CMK (cell line): ENCODE results near the gene ITGA5.

Experiments
- DNase-seq: peaks from one replicate; pipeline ENCODE4 v3.0.0-alpha.2; 2010; ENCODE audit warnings: low read depth

Gene ITGA5

DNA sequence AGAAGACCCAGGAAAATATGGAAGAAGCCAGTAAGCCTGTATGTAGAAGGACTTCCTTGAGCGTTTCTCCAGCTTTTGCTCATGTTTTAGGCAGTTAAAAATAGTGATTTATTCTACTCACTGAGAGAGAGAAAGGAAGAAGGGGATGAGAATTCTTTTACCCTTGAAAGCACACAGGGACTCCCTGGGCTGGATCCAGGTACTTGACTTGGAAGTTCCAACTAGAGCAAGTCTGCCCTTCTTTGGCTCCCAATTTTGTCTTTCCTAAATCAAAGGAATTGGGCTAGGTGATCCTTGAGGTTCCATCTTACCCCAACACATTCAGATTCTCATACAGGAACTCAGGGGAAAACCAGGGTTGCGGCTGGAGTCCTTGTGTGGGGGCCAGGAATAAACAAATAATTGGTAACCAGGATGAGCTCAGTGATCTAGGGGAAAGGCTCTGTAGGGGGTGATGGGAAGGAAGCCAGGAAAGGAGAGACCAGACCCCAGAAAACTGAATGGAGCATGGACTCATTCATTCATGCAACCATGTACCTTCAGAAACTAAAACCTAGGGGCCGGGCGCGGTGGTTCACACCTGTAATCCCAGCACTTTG is 11.5 kb upstream of the ITGA5 start:
- no peak for DNase-seq

DNA sequence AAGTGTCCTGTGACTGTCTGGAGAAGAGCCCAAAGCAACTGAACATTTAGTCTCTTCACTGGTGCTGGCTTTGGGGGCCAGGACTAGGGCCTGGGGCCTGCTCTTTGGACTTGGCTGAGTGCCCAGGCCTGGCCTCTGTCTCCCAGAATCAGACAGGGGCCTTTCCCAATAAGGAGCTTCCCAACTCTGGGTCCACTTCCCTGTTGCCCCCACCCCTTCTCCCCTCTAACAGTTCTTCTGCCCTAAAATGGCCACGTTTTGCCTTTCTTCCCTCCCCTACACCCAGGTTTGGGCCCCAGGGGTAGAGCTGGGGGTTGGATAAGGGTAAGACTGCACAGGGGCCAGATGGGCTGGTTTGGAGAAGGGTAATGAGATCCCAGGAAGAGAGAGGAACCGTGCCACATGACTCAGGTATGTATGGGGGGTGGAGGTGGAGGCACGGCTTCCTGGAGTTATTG is 10.0 kb upstream of the ITGA5 start:
- no peak for DNase-seq

DNA sequence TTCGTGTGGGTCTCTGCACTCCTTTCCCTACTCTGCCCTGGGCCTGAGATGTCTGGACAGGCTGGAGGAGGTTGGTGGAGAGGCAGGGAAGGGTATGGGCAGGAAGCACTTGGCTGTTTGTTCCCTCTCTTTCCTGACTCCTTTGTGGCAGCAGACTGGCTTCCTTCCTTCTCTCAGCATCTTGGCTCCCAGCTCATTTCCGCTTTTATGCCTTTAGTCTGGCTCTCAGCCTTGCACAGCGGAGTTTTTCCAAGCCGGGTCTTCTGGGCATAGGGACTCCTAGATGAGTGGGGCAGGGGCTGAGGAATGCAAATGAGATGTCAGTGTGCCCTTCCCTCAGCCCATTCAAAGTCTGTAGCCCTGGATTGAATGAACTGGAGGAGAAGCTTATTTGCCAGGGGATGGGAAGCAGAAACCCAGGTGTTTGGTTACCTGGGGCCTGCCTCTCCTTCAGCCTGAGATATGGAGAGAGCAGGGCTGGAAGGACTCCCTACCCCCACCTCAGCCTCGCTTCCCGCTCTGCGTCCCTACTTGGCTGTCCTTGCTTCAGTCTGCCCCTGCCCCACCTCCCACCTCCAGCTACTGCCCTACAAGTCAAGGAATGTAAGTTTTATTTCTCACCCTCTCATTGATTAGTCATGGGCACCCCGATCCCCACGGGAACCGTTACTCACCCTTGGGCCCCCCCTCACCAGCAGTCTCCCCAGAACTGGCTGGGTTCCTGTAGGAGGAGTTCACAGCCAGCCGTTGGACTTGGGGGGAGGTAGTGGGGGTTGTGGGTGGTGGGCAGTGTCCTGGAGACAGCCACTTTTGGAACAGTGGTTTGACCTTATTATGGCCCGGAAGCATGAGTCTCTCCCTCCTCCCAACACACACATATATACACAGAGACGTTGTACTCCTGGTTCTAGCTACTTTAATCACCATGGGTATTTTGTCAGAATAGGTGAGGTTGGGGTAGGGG is 9.3 kb upstream of the ITGA5 start:
- no peak for DNase-seq

DNA sequence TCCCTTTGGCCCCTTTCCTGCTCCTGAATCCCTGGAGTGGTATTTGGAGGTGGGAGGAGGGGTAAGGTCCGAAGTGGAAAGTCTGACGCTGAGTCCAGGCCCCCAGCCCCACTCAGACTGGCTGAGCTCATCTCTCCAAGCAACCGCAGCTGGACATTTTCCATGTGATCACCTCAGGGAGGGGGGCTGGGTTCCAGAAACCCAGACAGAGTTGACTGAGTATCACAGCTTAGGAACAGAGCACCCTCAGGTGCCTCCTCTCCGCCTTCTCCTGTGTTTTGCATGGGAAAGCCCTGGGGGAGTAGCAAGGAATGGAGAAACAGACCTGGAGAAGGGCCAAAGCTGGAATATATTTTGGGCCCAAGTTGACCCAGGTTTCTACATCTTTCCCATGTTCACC is 8.0 kb upstream of the ITGA5 start:
- no peak for DNase-seq

DNA sequence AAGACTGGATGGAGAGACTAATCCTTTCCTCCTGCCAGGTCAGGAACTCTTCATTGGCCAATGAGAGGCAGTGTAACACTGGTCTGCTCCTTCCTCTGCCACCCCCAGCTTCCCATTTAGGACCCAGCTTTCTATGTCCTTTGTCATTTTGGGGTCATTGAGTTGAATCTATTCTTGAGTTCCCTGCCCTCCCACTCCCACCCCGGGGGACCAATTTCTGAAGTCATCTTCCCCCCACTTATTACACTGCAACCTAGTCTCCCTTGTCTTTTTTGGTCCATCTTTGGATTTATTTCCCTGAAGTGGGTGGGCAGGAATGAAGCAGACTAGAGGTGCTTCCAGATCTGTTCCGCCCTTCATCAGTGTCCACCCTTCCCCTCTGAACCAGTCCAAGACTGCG is 7.6 kb upstream of the ITGA5 start:
- DNase-seq = no peak

DNA sequence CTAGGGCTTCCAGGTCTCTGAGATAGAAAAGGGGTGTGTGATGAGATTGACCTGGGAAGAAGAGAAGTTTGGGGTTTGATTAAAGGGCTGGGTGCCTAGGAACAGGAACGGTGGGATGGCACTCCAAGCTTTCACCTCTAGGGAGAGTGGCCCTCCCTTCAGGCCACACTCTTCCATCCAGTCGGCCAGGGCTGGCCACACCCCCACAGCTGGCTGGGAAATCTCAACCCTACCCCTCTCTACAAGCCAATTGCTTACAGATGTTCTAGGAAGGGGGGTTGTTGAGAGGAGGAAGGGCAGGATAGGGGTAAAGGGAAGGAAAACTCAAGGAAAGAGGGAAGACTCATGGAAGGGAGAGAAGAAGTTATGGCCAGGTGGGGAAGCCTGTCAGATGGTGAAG is 6.6 kb upstream of the ITGA5 start:
- DNase-seq = no peak

DNA sequence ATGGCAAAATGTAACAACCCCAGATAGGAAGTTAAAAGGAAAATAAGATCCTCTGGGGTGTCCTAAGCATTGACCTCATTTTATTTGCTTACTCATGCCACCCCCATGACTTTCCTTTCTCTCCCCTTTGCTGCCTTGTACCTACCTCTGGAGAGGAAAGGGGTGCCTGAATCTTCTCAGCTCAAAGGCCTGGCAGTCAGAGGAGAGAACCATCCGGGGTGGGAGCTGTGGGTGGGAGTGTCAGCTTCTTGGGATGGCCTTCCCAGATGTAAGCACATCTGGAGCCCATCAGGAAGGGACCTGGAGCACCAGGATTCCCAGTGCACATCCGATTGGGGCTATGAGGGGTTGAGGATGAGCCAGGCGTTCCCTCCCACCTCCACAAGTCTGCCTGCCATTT is 5.2 kb upstream of the ITGA5 start:
- no peak for DNase-seq

DNA sequence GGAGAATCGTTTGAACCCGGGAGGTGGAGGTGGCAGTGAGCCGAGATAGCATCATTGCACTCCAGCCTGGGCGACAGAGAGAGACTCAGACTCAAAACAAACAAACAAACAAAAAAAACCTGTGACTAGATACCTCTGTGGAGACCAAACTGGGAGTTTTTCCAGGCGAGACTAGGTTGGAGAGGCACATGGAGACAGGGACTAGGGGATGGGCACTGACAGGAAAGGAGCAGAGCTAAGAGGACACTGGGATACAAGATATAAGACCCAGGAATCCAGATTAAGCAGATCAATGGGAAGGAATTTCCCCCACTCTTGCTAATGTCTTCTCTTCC is 4.7 kb upstream of the ITGA5 start:
- no peak for DNase-seq

DNA sequence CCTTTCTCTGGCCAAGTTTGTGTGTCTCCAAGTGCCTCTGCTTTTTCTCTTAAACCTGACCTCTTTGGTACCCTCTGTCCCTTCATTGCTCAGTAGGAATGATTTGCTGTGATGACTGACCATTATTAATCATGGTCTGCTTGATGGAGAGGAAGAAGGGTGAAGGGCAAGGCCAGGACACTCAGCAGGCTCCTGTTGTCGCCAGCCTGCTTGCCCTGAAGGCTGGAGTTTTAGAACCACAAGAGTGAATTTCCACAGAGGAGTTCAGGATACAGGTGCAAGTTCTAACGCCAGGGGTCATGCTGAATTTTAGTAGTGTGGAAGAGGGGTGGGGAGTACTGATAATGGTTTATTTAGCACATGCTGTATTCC is 2.8 kb upstream of the ITGA5 start:
- DNase-seq = no peak

DNA sequence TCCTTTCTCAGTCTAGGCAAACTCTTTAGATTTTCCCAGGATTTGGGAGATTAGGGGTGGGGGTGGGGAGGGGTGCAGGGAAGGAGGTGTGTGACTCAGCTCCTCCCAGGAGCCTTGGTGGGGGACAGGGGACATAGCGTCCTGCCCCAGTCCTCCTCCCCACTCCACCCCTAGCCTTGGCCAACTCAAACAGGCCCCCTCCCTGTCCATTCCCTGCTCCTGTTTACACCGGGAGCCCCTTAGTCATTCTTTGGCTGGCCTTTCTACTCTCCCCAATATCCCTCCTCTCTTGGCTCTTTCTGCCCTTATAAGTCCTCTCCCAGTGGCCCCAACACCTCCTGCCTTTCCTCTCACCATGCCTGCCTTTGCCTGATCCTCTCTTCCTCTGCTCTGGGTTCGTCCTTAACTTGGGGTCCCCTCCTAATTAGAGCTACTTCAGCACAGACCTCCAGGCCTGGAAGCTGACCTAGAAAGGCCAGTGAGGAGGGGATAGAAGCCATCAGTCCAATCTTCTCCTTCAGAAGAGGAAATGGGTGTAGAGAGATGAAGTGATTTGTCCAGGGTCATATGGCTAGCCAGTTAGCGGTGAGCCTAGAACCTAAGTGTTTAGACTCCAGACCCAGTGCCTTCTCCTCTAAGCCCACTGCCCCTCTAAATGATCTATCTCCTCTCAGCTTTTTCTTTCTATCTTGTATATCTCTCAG is 2.3 kb upstream of the ITGA5 start:
- DNase-seq = no peak

DNA sequence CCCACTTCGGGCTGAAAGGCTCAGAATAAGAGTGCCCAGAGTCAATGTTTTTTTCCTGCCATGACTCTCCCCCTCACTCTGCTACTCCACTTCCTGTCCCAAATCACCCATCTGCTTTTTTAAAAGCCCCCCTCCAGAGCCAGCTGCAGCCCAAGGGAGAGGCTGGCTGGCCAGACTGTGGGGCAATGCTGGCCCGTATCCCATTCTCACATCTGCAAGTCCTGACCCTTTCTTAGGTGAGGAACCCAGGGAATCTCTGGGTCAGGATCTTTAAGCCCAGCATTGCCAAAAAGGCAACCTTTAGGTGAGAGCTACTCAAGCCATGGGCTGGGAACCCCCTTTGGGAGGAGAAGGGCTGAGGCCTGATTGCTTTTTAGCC is 1.7 kb upstream of the ITGA5 start:
- DNase-seq = no peak

DNA sequence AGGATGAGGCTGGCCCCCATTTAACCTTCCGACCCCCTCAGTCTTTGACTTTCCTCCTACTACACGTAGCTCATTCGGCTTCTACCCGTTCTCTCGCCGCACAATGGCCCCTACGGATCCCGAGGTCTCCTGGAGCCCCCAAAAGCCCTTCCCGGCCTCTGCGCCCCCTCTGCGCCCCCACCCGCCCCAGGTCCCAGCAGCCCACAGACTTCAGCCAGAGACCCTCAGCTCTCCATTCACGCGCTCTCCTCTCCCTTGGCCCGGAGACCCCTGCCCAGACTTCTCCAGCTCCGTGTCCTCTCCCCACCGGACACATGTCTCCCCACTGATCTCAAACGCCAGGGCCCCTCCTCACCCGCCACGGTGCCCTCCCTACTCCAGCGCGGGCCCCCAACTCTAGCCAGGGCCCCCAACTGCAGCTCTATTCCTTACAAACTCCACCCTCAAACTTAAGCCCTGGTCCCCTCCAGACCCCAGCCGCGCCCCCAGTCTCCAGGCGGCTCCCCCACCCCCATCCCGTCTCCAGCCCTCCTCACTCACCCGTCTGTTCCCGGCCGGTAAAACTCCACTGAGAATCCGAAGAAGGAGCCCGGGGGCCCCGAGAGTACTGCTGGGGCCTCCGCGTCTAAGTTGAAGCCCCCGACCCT is 502 bp downstream of the ITGA5 start:
- no peak for DNase-seq

DNA sequence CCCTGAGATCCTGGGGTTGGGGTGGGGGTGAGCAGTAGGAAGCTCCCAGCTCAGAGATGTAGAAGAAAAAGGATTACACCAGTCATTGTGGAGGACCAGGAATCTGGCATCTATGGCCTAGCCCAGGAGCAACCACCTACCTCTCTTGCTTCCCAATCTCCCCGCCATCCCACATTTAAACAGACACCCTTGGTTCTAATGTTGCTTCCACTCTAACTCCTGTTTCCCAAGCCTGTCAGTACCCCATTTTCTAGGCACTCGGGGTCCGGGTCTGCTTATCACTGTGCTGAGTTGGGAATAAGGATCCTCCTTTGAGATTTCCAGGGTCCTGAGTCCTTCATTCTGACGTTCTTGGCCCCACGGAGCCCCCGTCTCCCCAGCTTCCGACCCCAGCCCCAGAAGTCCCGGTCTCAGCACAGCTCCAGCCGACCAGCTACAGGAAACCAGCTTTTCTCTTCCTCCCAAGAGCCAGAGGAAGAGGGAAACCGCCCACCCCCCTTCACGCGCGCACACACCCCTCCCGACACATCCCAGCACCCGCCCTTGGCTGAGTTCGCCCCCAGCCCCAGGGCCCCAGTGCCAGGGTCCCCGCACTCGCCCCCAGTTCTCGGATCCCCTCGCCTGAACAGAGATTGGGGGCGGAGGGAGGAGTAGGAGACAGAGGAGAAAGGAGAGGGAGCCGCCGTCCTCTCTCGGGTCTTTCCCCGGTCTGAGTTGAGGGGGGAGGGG is 1.2 kb downstream of the ITGA5 start:
- DNase-seq = peak; percentile 53

DNA sequence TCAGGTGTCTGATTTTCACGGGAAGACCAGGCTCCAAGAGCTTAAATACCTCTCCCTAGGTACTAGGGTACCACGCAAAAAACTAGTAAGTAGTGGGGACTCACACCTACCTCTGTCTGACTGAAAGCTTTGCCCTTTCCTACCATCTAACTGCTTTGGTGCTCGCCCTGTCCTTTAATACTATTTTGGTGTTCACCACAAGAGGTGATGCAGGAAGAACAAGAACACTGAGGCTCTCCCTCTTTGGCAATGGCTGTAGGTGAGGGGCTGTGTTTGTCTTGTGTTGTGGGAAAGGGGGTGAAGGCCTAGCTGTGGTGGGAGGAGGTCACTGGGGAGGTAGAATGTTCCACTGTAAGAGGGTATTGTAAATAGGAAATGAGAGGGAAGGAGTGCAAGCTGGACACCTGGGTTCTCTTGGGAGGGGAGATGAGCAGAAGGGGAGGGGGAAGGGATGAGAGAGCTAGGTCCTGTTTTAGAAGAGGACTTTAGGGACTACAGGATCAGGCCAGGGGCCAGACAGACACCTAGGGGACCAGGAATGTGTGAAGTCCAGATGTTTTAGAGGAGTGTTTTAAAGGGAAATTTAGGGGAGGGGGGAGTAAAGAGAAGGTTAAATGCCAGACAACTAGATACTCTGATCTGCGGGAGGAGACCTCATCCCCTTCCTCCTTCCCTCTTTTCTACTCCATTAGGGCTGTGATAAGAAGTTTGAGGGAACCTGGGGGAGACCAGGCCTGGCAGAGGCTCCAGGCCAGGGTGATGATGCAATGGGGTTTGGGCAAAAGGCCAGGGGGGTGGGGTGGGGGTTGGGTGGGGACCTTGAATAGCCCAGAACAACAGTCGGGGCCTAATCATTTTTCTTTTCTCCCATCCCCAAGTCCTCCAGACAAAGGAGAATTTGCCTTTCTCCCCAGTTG is 2.1 kb downstream of the ITGA5 start:
- peak; percentile 59 for DNase-seq

DNA sequence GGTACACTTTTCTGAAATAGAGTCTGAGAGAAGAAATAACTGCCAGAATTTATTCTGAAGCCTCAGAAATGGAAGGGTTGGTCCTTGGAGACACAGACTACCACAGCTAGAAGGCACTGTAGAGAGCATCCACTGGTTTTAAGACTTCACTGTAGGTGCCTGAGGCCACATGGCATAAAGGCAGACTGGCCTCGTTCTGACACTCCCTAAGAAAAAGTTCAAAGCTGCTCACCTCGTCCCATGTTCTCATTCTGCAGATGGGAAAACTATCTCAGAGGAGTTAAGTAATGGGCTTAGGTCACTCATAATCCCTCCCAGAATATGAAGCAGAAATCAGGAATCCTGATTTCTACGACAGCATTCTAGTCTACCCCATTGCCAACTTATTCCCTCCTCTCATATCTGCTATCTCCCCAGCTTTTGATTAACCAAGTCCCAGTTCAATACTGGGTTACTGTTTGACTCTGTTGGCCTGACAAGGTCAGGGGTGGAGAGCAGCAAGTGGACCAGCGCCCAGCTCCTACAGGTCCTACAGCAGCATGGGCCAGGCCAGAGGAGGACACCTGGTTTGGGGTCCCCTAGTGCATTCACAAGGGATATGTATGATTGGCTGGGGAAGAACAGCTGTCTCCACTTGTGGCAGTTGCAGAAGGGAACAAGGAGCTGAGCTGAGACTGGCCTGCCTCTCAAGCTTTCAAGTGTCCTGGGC is 3.7 kb downstream of the ITGA5 start:
- no peak for DNase-seq

DNA sequence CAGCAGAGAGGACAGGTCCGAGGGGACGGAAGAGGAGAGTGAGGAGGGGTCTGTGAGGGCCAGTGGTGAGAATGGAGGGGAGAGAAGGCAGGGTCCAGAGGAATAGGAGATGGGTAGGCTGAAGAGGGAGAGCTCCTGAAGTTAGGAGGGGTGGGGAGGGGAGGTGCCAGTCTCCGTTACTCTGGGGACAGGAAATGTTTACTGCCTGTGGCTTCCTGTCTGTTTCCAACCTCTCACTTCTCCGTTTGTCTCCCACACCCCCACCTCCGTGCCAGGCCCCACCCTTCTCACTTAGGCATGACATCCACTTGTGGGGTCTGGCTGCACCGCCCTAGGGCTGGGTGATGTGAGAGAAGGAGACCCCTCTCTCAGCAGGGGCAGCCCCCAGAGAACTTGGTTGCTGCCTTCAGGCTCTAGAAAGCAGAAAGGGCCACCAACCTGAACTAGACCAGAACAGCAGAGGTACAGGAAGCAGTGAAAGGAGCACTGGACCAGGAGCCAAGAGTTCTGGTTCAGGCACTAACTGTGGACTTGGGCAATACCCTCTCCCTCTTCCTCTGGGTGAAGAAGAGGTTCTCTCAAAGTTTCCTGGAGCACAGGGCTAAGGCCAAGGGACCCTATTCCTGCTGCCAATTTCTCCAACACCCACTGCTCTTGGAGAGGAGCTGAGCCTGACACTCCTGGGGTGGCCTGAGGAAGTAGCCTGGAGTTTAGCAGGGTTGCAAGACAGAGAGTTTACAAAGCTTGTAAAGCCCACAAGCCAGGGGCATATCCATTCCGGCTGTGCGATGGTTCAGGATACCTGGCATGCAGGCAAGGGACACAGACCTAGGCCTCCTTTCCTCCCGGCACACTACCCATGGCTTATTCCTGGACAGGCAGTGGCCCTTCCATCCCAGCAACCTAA is 5.5 kb downstream of the ITGA5 start:
- DNase-seq = peak; percentile 47

DNA sequence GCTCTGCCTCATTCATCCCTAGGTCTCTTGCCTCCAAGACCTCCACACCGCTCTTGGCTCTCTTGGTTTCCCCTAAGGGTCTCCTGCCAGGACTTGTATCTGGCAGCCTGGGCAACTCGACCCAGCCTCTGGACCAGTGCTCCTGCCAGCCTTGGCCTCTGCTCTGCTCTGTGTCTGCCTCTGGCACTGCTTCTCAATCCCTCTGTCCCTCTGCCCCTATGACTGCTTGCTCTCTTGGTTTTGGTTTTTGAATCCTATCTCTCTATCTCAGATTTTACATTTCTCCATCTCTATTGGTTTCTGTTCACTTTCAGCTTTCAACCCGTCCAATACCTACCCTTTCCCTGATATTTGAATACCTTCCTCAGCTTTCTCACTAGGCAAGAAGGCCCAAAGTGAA is 6.3 kb downstream of the ITGA5 start:
- DNase-seq = no peak

DNA sequence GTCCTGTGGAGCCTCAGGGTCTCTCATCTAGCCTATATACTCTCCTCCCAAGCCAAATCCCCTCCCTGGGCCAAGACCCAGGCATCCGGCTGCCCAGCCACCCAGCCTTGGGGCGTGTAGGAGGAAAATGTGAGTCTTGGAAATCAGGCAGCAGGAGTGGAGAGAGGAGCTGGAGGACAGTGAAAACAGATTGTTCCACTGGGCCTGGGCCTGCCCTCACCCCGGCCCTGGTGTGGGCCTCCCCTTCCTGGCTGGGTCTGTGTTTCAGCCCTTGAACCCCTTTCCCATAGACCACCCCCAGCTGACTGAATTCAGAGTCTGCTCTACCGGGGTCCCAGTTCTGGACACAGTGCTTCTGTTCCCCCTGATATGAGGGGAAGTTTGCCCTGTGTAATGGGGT is 6.7 kb downstream of the ITGA5 start:
- no peak for DNase-seq
